HepG2 (cell line): ENCODE results near the gene PSEN2. TPM values are rescaled to one million over a fixed set of nuclear protein-coding genes. Genes with fewer than 3 reads are reported as not detected.

Experiments
- CENPT ChIP-seq: sonication (generic); formaldehyde crosslinking; IDR thresholded peaks from 2 replicates; pipeline ENCODE4 v1.8.0; 2022; ENCODE audit warnings: low read depth, mild to moderate bottlenecking, moderate library complexity, missing genetic modification reagents
- HNF4A ChIP-seq: sonication (generic); formaldehyde crosslinking; IDR thresholded peaks from 2 replicates; pipeline ENCODE4 v1.4.0; 2020; ENCODE audit warnings: missing genetic modification reagents
- HNRNPH1 ChIP-seq: fragments of 200-400 bp; formaldehyde crosslinking; optimal IDR thresholded peaks from 2 replicates; pipeline ENCODE3; 2017; ENCODE audit warnings: mild to moderate bottlenecking, low read depth, low read length
- IKZF1 ChIP-seq: fragments of 450-650 bp; IDR thresholded peaks from 2 replicates; pipeline ENCODE4 v1.7.1; 2016
- KAT2B ChIP-seq: fragments of 150-350 bp; IDR thresholded peaks from 2 replicates; pipeline ENCODE4 v1.6.1; 2014; ENCODE audit warnings: low read depth, low read length, borderline replicate concordance
- KAT8 ChIP-seq: IDR thresholded peaks from 2 replicates; pipeline ENCODE4 v1.6.1; 2016; ENCODE audit warnings: missing genetic modification reagents, missing compliant biosample characterization
- NR2F6 ChIP-seq, 2 experiments: IDR thresholded peaks; 2 replicates each; pipeline ENCODE4 v1.6.1; 2016; ENCODE audit warnings: antibody characterized with exemption in 1 of 2, mild to moderate bottlenecking in 1 of 2
- PAXIP1 ChIP-seq: sonication (generic); formaldehyde crosslinking; conservative IDR thresholded peaks from 2 replicates; pipeline ENCODE4 v1.4.0; 2020; ENCODE audit warnings: mild to moderate bottlenecking, missing genetic modification reagents, moderate library complexity
- RARA ChIP-seq: IDR thresholded peaks from 2 replicates; pipeline ENCODE4 v1.6.1; 2016; ENCODE audit warnings: missing genetic modification reagents, missing compliant biosample characterization
- RERE ChIP-seq: IDR thresholded peaks from 2 replicates; pipeline ENCODE4 v1.6.1; 2016; ENCODE audit warnings: low read depth, missing genetic modification reagents, missing compliant biosample characterization
- RXRA ChIP-seq: sonication (generic); formaldehyde crosslinking; IDR thresholded peaks from 2 replicates; pipeline ENCODE4 v1.5.1; 2020; ENCODE audit warnings: missing genetic modification reagents
- SIX4 ChIP-seq: sonication (generic); formaldehyde crosslinking; IDR thresholded peaks from 2 replicates; pipeline ENCODE4 v1.4.0; 2020; ENCODE audit warnings: missing genetic modification reagents
- SOX6 ChIP-seq, 2 experiments: fragments of 450-650 bp in 1 of 2; sonication (generic) in 1 of 2; formaldehyde crosslinking in 1 of 2; IDR thresholded peaks; 2 replicates each; pipeline versions ENCODE4 v1.4.0 to v1.6.1; 2017 to 2020; ENCODE audit warnings: antibody characterized with exemption in 1 of 2, mild to moderate bottlenecking in 1 of 2, missing genetic modification reagents in 1 of 2
- THAP7 ChIP-seq: sonication (generic); formaldehyde crosslinking; IDR thresholded peaks from 2 replicates; pipeline ENCODE4 v1.8.1; 2023; ENCODE audit warnings: mild to moderate bottlenecking, missing genetic modification reagents
- ZBTB42 ChIP-seq: sonication (generic); formaldehyde crosslinking; IDR thresholded peaks from 2 replicates; pipeline ENCODE4 v1.5.0; 2020; ENCODE audit warnings: mild to moderate bottlenecking, missing genetic modification reagents
- ZKSCAN8 ChIP-seq: IDR thresholded peaks from 2 replicates; pipeline ENCODE4 v1.6.1; 2016; ENCODE audit warnings: borderline replicate concordance, missing genetic modification reagents, missing compliant biosample characterization
- ZNF10 ChIP-seq: sonication (generic); formaldehyde crosslinking; IDR thresholded peaks from 2 replicates; pipeline ENCODE4 v1.4.0; 2020; ENCODE audit warnings: mild to moderate bottlenecking, low read depth, missing genetic modification reagents, borderline replicate concordance
- ZNF224 ChIP-seq: sonication (generic); formaldehyde crosslinking; IDR thresholded peaks from 2 replicates; pipeline ENCODE4 v1.5.0; 2020; ENCODE audit warnings: mild to moderate bottlenecking, missing genetic modification reagents
- ZNF558 ChIP-seq: sonication (generic); formaldehyde crosslinking; IDR thresholded peaks from 2 replicates; pipeline ENCODE4 v1.9.0; 2022; ENCODE audit warnings: mild to moderate bottlenecking, missing genetic modification reagents, borderline replicate concordance
- ZNF7 ChIP-seq: IDR thresholded peaks from 2 replicates; pipeline ENCODE4 v1.6.1; 2016; ENCODE audit warnings: missing biosample characterization, missing genetic modification reagents
- ZNF720 ChIP-seq: sonication (generic); formaldehyde crosslinking; IDR thresholded peaks from 2 replicates; pipeline ENCODE4 v1.4.0; 2020; ENCODE audit warnings: missing genetic modification reagents
- ZNF747 ChIP-seq: sonication (generic); formaldehyde crosslinking; IDR thresholded peaks from 2 replicates; pipeline ENCODE4 v1.8.1; 2023; ENCODE audit warnings: missing genetic modification reagents, mild to moderate bottlenecking, borderline replicate concordance
- ZNF792 ChIP-seq: IDR thresholded peaks from 2 replicates; pipeline ENCODE4 v1.6.1; 2016
- polyA plus RNA-seq, 8 experiments: library from polyadenylated mRNA; depleted of rRNA in 3 of 8; stranded (reverse) in 7 of 8; unstranded in 1 of 8; fragments of >200 nt; fragmentation: Illumina TruSeq in 4 of 8; extraction: Trizol in 4 of 8; gene quantifications; 2 replicates each; pipeline versions ENCODE4 v1.2.1 to v1.2.3, GENCODE V29; 2011 to 2016; ENCODE audit warnings: low read depth in 4 of 8, missing spikeins in 1 of 8, mixed read lengths in 1 of 8; ENCODE audit not compliant: insufficient read depth in 1 of 8
- total RNA-seq, 5 experiments: library from RNA; depleted of rRNA; stranded (reverse); fragments of >200 nt; fragmentation: Illumina TruSeq; extraction: Trizol; gene quantifications; 2 replicates each; pipeline ENCODE4 v1.2.3, GENCODE V29; 2016; ENCODE audit warnings: low read depth in 1 of 5

Gene PSEN2
- total and polyA plus RNA-seq, 2 of the 13 experiments (the other 11 are each of a cell fraction or from before 2014, with no cell fraction given), result 5.9 to 13.1 TPM

- TF ChIP-seq ZNF720 (CRISPR knock-in tag), result no peak
- no peak for TF ChIP-seq ZNF10 (CRISPR knock-in tag)
- TF ChIP-seq ZNF792 (CRISPR knock-in tag), result peak; percentile 62; the same call in 1 of the 2 replicates
- TF ChIP-seq ZBTB42 (CRISPR knock-in tag), result no peak
- no peak for TF ChIP-seq CENPT
- peak; percentile 79 for TF ChIP-seq KAT8 (CRISPR knock-in tag)
- TF ChIP-seq HNRNPH1, result no peak
- peak; percentile 91 for TF ChIP-seq PAXIP1 (CRISPR knock-in tag)
- no peak for TF ChIP-seq IKZF1
- peak; percentile 64; the same call in 1 of the 2 replicates for TF ChIP-seq THAP7
- TF ChIP-seq ZNF747 (CRISPR knock-in tag), result no peak
- peak; percentile 67; the same call in 1 of the 2 replicates for TF ChIP-seq RXRA (CRISPR knock-in tag)
- peak; percentile 59 for TF ChIP-seq RARA (CRISPR knock-in tag)
- no peak for TF ChIP-seq RERE (CRISPR knock-in tag)
- no peak for TF ChIP-seq SOX6 (IDR thresholded peaks at IDR 0.05)
- TF ChIP-seq SOX6 (CRISPR knock-in tag; IDR thresholded peaks at IDR 0.05), result peak; percentile 77
- no peak for TF ChIP-seq SIX4 (CRISPR knock-in tag)
- TF ChIP-seq HNF4A, result peak; percentile 76
- no peak for TF ChIP-seq ZKSCAN8 (CRISPR knock-in tag)
- no peak for TF ChIP-seq ZNF224 (CRISPR knock-in tag)
- TF ChIP-seq ZNF7 (CRISPR knock-in tag), result no peak
- no peak; the same call in 1 of the 2 replicates for TF ChIP-seq NR2F6 (IDR thresholded peaks at IDR 0.05)
- TF ChIP-seq NR2F6 (CRISPR knock-in tag; IDR thresholded peaks at IDR 0.05), result peak; percentile 67
- no peak for TF ChIP-seq KAT2B
- TF ChIP-seq ZNF558, result no peak
Measured at GRCh38 chr1:226920446-226920894, 50.1 kb downstream of the PSEN2 start (continued).
